IMR-90 (cell line): ENCODE data around the gene RSRC2.

Source experiments
- BHLHE40 ChIP-seq: fragments of 150-350 bp; IDR thresholded peaks from 2 replicates; pipeline ENCODE4 v1.6.1; 2016; ENCODE audit warnings: mild to moderate bottlenecking, low read depth, low read length
- CEBPB ChIP-seq: IDR thresholded peaks from 2 replicates; pipeline ENCODE4 v1.6.1; 2012; ENCODE audit warnings: low read depth, low read length, improper control_type of control experiment
- MAZ ChIP-seq: IDR thresholded peaks from 2 replicates; pipeline ENCODE4 v1.6.1; 2012; ENCODE audit warnings: low read depth, mild to moderate bottlenecking, low read length, improper control_type of control experiment, moderate library complexity, borderline replicate concordance
- MXI1 ChIP-seq: IDR thresholded peaks from 2 replicates; pipeline ENCODE4 v1.6.1; 2012; ENCODE audit warnings: low read depth, mild to moderate bottlenecking, low read length, moderate library complexity, borderline replicate concordance
- NFE2L2 ChIP-seq: fragments of 150-350 bp; IDR thresholded peaks from 2 replicates; pipeline ENCODE4 v1.6.1; 2016; ENCODE audit warnings: low read depth, mild to moderate bottlenecking, low read length
- POLR2A ChIP-seq: IDR thresholded peaks from 2 replicates; pipeline ENCODE4 v1.6.1; 2012; ENCODE audit warnings: mild to moderate bottlenecking, low read depth, low read length
- RAD21 ChIP-seq: IDR thresholded peaks from 2 replicates; pipeline ENCODE4 v1.6.1; 2012; ENCODE audit warnings: low read length, improper control_type of control experiment
- RCOR1 ChIP-seq: IDR thresholded peaks from 2 replicates; pipeline ENCODE4 v1.6.1; 2012; ENCODE audit warnings: mild to moderate bottlenecking, low read length, improper control_type of control experiment; ENCODE audit not compliant: insufficient replicate concordance
- RFX5 ChIP-seq: IDR thresholded peaks from 2 replicates; pipeline ENCODE4 v1.8.0; 2012; ENCODE audit warnings: low read depth, mild to moderate bottlenecking, low read length, moderate library complexity
- SMC3 ChIP-seq: fragments of 150-350 bp; IDR thresholded peaks from 2 replicates; pipeline ENCODE4 v1.6.1; 2016; ENCODE audit warnings: low read depth, mild to moderate bottlenecking, antibody characterized with exemption, low read length, moderate library complexity
- TF ChIP-seq, protein P1 (sequence below): conservative IDR thresholded peaks from 2 replicates; pipeline ENCODE4 v1.5.1; 2012; ENCODE audit warnings: mild to moderate bottlenecking, low read depth, low read length, improper control_type of control experiment
- TF ChIP-seq, protein P2 (sequence below): fragments of 150-350 bp; IDR thresholded peaks from 2 replicates; pipeline ENCODE4 v1.6.1; 2017; ENCODE audit warnings: mild to moderate bottlenecking, antibody characterized with exemption, low read length, low read depth
- TF ChIP-seq, protein P3 (sequence below): fragments of 150-350 bp; IDR thresholded peaks from 2 replicates; pipeline ENCODE4 v1.6.1; 2016; ENCODE audit warnings: low read depth, mild to moderate bottlenecking, low read length, moderate library complexity, borderline replicate concordance

- TF ChIP-seq POLR2A: no peak
- no peak for TF ChIP-seq RCOR1
- TF ChIP-seq, protein P1, sequence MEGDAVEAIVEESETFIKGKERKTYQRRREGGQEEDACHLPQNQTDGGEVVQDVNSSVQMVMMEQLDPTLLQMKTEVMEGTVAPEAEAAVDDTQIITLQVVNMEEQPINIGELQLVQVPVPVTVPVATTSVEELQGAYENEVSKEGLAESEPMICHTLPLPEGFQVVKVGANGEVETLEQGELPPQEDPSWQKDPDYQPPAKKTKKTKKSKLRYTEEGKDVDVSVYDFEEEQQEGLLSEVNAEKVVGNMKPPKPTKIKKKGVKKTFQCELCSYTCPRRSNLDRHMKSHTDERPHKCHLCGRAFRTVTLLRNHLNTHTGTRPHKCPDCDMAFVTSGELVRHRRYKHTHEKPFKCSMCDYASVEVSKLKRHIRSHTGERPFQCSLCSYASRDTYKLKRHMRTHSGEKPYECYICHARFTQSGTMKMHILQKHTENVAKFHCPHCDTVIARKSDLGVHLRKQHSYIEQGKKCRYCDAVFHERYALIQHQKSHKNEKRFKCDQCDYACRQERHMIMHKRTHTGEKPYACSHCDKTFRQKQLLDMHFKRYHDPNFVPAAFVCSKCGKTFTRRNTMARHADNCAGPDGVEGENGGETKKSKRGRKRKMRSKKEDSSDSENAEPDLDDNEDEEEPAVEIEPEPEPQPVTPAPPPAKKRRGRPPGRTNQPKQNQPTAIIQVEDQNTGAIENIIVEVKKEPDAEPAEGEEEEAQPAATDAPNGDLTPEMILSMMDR: no peak
- TF ChIP-seq NFE2L2: no peak
- TF ChIP-seq, protein P2, sequence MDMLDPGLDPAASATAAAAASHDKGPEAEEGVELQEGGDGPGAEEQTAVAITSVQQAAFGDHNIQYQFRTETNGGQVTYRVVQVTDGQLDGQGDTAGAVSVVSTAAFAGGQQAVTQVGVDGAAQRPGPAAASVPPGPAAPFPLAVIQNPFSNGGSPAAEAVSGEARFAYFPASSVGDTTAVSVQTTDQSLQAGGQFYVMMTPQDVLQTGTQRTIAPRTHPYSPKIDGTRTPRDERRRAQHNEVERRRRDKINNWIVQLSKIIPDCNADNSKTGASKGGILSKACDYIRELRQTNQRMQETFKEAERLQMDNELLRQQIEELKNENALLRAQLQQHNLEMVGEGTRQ: no peak
- TF ChIP-seq RAD21: no peak
- TF ChIP-seq BHLHE40: no peak
- no peak for TF ChIP-seq RFX5
- no peak for TF ChIP-seq SMC3
- TF ChIP-seq, protein P3, sequence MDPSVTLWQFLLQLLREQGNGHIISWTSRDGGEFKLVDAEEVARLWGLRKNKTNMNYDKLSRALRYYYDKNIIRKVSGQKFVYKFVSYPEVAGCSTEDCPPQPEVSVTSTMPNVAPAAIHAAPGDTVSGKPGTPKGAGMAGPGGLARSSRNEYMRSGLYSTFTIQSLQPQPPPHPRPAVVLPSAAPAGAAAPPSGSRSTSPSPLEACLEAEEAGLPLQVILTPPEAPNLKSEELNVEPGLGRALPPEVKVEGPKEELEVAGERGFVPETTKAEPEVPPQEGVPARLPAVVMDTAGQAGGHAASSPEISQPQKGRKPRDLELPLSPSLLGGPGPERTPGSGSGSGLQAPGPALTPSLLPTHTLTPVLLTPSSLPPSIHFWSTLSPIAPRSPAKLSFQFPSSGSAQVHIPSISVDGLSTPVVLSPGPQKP: no peak
- no peak for TF ChIP-seq CEBPB
- TF ChIP-seq MXI1: no peak
- no peak for TF ChIP-seq MAZ
Observed at GRCh38 chr12:122533856-122534255, 7.1 kb upstream of the RSRC2 start.
